ENCODE measurements around the gene ZBTB6. TPM values are rescaled to one million over a fixed set of nuclear protein-coding genes. Genes with fewer than 3 reads are reported as not detected.

The ZBTB6 gene
- total and polyA plus RNA-seq, 2 of the 13 experiments (the other 11 are each of a cell fraction or from before 2014, with no cell fraction given) = 3.7 to 7.1 TPM

- Histone ChIP-seq H2AFZ (ENCODE audit: low read length) (no peak overlapping the region), H3K27me3 (ENCODE audit: control insufficient read depth in 1 of 2, insufficient read depth in 2 of 2, low read length in 2 of 2) (no peaks in the 10 kb centered on the region), H3K9me3 (ENCODE audit: low read length) (no peaks in the 10 kb centered on the region), H3K79me2 (ENCODE audit: insufficient read depth, low read length) (peaks cover 12% of the 10 kb centered on the region), H3K4me3 (replicated peaks in 1 of 3; ENCODE audit: insufficient read depth in 1 of 3, low read depth in 2 of 3, low read length in 3 of 3) (no peak overlapping the region), H4K20me1 (ENCODE audit: insufficient read depth, low read length) (no peaks in the 10 kb centered on the region), H3K4me1 (ENCODE audit: insufficient read depth, low read length) (no peaks in the 10 kb centered on the region), H3K36me3 (replicated peaks in 1 of 2; ENCODE audit: control insufficient read depth in 1 of 2, insufficient read depth in 2 of 2, low read length in 2 of 2) (peaks cover 4 to 24% of the 10 kb centered on the region in 2 experiments; a peak in 3 of 5 replicates), H3K4me2 (ENCODE audit: low read depth, low read length) (no peak overlapping the region), H3K27ac (ENCODE audit: extremely low read length, insufficient read depth, low read length) (no peak overlapping the region), H3K9ac (ENCODE audit: insufficient read depth, low read depth, low read length) (no peak overlapping the region)
- POLR2A ChIA-PET = no interaction called here
- no peak for ATAC-seq
- DNase-seq (ENCODE audit: low spot score) = no peak
- no TSS peak for BruUV-seq (replicated peaks)
- intact Hi-C loops (cut with micrococcal nuclease; ENCODE audit: unreplicated experiment) (no loop called here), in situ Hi-C loops (cut with HindIII; ENCODE audit: extremely low pct_ligation_motif_present, low pct_unique_long_range_greater_than_20kb) (no loop called here)
- CTCF ChIA-PET (ENCODE audit: low intra/inter-chr PET ratio, low total read pairs) = no interaction called here
- no peak for FAIRE-seq
- WGBS (ENCODE audit: low lambda C conversion rate) = 97% methylated on average over 8 of the region's 8 CpGs
- TF ChIP-seq, protein P1, sequence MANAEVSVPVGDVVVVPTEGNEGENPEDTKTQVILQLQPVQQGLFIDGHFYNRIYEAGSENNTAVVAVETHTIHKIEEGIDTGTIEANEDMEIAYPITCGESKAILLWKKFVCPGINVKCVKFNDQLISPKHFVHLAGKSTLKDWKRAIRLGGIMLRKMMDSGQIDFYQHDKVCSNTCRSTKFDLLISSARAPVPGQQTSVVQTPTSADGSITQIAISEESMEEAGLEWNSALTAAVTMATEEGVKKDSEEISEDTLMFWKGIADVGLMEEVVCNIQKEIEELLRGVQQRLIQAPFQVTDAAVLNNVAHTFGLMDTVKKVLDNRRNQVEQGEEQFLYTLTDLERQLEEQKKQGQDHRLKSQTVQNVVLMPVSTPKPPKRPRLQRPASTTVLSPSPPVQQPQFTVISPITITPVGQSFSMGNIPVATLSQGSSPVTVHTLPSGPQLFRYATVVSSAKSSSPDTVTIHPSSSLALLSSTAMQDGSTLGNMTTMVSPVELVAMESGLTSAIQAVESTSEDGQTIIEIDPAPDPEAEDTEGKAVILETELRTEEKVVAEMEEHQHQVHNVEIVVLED (CRISPR knock-in tag; IDR thresholded peaks at IDR 0.05; ENCODE audit: borderline replicate concordance) = no peak
- TF ChIP-seq ZNF780A (CRISPR knock-in tag; IDR thresholded peaks at IDR 0.05) = no peak
- TF ChIP-seq ZNF207 (IDR thresholded peaks at IDR 0.05; ENCODE audit: borderline replicate concordance) = no peak
- TF ChIP-seq ZNF775 (CRISPR knock-in tag; IDR thresholded peaks at IDR 0.05; ENCODE audit: borderline replicate concordance) = no peak
- TF ChIP-seq PCBP2 (optimal IDR thresholded peaks at IDR 0.05; ENCODE audit: low read depth, low read length, poor library complexity, severe bottlenecking) = no peak
- TF ChIP-seq ZFP37 (CRISPR knock-in tag; IDR thresholded peaks at IDR 0.05; ENCODE audit: borderline replicate concordance) = no peak
- no peak for TF ChIP-seq DNMT3B (CRISPR knock-in tag; conservative IDR thresholded peaks at IDR 0.05)
- no peak for TF ChIP-seq RELA (CRISPR knock-in tag; IDR thresholded peaks at IDR 0.05)
- TF ChIP-seq, protein P2, sequence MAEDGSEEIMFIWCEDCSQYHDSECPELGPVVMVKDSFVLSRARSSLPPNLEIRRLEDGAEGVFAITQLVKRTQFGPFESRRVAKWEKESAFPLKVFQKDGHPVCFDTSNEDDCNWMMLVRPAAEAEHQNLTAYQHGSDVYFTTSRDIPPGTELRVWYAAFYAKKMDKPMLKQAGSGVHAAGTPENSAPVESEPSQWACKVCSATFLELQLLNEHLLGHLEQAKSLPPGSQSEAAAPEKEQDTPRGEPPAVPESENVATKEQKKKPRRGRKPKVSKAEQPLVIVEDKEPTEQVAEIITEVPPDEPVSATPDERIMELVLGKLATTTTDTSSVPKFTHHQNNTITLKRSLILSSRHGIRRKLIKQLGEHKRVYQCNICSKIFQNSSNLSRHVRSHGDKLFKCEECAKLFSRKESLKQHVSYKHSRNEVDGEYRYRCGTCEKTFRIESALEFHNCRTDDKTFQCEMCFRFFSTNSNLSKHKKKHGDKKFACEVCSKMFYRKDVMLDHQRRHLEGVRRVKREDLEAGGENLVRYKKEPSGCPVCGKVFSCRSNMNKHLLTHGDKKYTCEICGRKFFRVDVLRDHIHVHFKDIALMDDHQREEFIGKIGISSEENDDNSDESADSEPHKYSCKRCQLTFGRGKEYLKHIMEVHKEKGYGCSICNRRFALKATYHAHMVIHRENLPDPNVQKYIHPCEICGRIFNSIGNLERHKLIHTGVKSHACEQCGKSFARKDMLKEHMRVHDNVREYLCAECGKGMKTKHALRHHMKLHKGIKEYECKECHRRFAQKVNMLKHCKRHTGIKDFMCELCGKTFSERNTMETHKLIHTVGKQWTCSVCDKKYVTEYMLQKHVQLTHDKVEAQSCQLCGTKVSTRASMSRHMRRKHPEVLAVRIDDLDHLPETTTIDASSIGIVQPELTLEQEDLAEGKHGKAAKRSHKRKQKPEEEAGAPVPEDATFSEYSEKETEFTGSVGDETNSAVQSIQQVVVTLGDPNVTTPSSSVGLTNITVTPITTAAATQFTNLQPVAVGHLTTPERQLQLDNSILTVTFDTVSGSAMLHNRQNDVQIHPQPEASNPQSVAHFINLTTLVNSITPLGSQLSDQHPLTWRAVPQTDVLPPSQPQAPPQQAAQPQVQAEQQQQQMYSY (CRISPR knock-in tag; IDR thresholded peaks at IDR 0.05) = no peak
- TF ChIP-seq, protein P3, sequence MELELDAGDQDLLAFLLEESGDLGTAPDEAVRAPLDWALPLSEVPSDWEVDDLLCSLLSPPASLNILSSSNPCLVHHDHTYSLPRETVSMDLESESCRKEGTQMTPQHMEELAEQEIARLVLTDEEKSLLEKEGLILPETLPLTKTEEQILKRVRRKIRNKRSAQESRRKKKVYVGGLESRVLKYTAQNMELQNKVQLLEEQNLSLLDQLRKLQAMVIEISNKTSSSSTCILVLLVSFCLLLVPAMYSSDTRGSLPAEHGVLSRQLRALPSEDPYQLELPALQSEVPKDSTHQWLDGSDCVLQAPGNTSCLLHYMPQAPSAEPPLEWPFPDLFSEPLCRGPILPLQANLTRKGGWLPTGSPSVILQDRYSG (CRISPR knock-in tag; IDR thresholded peaks at IDR 0.05) = no peak
- TF ChIP-seq, protein P4, sequence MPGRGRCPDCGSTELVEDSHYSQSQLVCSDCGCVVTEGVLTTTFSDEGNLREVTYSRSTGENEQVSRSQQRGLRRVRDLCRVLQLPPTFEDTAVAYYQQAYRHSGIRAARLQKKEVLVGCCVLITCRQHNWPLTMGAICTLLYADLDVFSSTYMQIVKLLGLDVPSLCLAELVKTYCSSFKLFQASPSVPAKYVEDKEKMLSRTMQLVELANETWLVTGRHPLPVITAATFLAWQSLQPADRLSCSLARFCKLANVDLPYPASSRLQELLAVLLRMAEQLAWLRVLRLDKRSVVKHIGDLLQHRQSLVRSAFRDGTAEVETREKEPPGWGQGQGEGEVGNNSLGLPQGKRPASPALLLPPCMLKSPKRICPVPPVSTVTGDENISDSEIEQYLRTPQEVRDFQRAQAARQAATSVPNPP (CRISPR knock-in tag; IDR thresholded peaks at IDR 0.05) = no peak
- TF ChIP-seq MAZ (IDR thresholded peaks at IDR 0.05; ENCODE audit: borderline replicate concordance, low read depth, low read length) = no peak
- no peak for TF ChIP-seq MAZ (CRISPR knock-in tag; IDR thresholded peaks at IDR 0.05; ENCODE audit: low read depth)
- no peak for TF ChIP-seq NFKB2 (CRISPR knock-in tag; IDR thresholded peaks at IDR 0.05; ENCODE audit: borderline replicate concordance)
- no peak for TF ChIP-seq SNAI1 (CRISPR knock-in tag; IDR thresholded peaks at IDR 0.05; ENCODE audit: borderline replicate concordance)
- TF ChIP-seq, protein P5, sequence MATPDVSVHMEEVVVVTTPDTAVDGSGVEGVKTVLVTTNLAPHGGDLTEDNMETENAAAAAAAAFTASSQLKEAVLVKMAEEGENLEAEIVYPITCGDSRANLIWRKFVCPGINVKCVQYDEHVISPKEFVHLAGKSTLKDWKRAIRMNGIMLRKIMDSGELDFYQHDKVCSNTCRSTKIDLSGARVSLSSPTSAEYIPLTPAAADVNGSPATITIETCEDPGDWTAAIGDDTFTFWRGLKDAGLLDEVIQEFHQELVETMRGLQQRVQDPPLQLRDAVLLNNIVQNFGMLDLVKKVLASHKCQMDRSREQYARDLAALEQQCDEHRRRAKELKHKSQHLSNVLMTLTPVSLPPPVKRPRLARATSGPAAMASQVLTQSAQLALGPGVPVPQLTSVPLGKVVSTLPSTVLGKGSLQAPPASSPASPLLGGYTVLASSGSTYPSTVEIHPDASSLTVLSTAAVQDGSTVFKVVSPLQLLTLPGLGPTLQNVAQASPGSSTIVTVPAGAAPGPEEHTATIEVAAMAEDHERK (CRISPR knock-in tag; IDR thresholded peaks at IDR 0.05; ENCODE audit: low read depth) = no peak
- no peak for TF ChIP-seq RNF2 (conservative IDR thresholded peaks at IDR 0.05; ENCODE audit: low read depth)
These were observed 9.6 kb upstream of the ZBTB6 start for GRCh38 chr9:122922713-122923112.

All from HepG2 (cell line).